Pancreas (tissue), 10 donors: ENCODE measurements around the gene PDE8A. TPM values are rescaled to one million over a fixed set of nuclear protein-coding genes. Genes with fewer than 3 reads are reported as not detected.
"Not testable (repeated sequence)": the region's sequence is repeated elsewhere in the genome, so short reads cannot be mapped to it uniquely, and the experiment has no call there.

ENCODE experiments used
- ATAC-seq, 4 donors: fragments of 200-7000 bp; cut with Tn5 transposase; one replicate each; pipeline versions ENCODE4 v1.8.0 to v1.9.1; 2020; ENCODE audit warnings: mild to moderate bottlenecking in 4 of 4, moderate library complexity in 4 of 4
- DNase-seq, 6 donors: peaks; one replicate each; pipeline ENCODE4 v3.0.0-alpha.2; 2020
- FAIRE-seq: peaks from 2 replicates; lab custom pipeline; 2012; peaks lifted over from hg19 to GRCh38; lab: Jason Lieb, UNC
- H3K27ac ChIP-seq, 4 donors: fragments of 200-600 bp; sonication (generic); 1 replicate in 3 of 4; 2 replicates in 1 of 4; pipeline versions ENCODE4 v1.5.0 to v1.8.0; 2020
- H3K27me3 ChIP-seq, 4 donors: fragments of 200-600 bp; one replicate each; pipeline ENCODE4 v1.8.0; 2021
- H3K36me3 ChIP-seq, 3 donors: fragments of 200-600 bp; sonication (generic) in 1 of 3; one replicate each; pipeline versions ENCODE4 v1.5.0 to v1.8.0; 2020 to 2021
- H3K4me1 ChIP-seq, 3 donors: fragments of 200-600 bp; one replicate each; pipeline ENCODE4 v1.8.0; 2021
- H3K4me3 ChIP-seq, 4 donors: fragments of 200-600 bp; sonication (generic) in 2 of 4; one replicate each; pipeline versions ENCODE4 v1.5.0 to v1.8.0; 2020 to 2021
- H3K9me3 ChIP-seq, 4 donors: fragments of 200-600 bp; one replicate each; pipeline ENCODE4 v1.8.0; 2021
- CTCF ChIP-seq, 4 donors: fragments of 200-600 bp; sonication (generic) in 3 of 4; IDR thresholded peaks; one replicate each; pipeline versions ENCODE4 v1.5.0 to v1.8.0; 2021; ENCODE audit warnings: antibody characterized with exemption in 4 of 4
- WGBS, 2 donors: extraction: QIAGEN DNeasy Blood & Tissue Kit; methylation state at CpG; one replicate each; pipeline ENCODE4 v1.1.7; 2013; 5-methylcytosine and 5-hydroxymethylcytosine counted together
- intact Hi-C, 3 donors: fragments of 100-400 bp; cut with DNase I; formaldehyde crosslinking; loops; one replicate each; pipeline versions ENCODE4 v1.11.1 to v1.14.2; 2022
- polyA plus RNA-seq, 2 donors: library from polyadenylated mRNA; stranded (reverse); fragments of 200-250 nt; gene quantifications; one replicate each; pipeline ENCODE4 v1.2.3, GENCODE V29; 2013
- total RNA-seq, 6 donors: library from RNA; stranded (reverse); fragmentation: NEBNext Ultra II Directional in 4 of 6; extraction: Animal tissue kit (Norgen Biotek cat#: 25700) in 4 of 6; gene quantifications; one replicate each; pipeline versions ENCODE4 v1.2.1 to v1.2.4, GENCODE V29; 2021 to 2023
- donor health status: healthy with polysubstance abuse.
- donor health status: DM: no; HTN: no; CAD: no; lungs with moderate emphysema.
- donor health status: DM: no; HTN: no; CAD: no.
- donor health status: control.
- donor health status: control.
- donor health status: Bipolar disorder and iron deficiency.
- donor health status: DM: yes; HTN: yes; CAD: no.
- donor health status: DM: no; HTN: no; CAD: no.
- donor health status: DM: no; HTN: no; CAD: no.
- donor health status: DM: yes; HTN: yes; CAD: no.

Gene PDE8A
- total and polyA plus RNA-seq, 8 donors = 14.7 to 31.3 (median 20.7) TPM

- 82 to 92% methylated on average over 6 of the region's 6 CpGs for WGBS, 2 donors
- intact Hi-C loops = no loop called here
- DNase-seq = no peak
- no peak for TF ChIP-seq CTCF (IDR thresholded peaks at IDR 0.05)
- no peaks in the 10 kb centered on the region for H3K9me3 ChIP-seq
- no peaks in the 10 kb centered on the region for H3K4me1 ChIP-seq
- ATAC-seq = no peak
- H3K4me3 ChIP-seq = no peak overlapping the region
- H3K27ac ChIP-seq = no peak overlapping the region
- H3K36me3 ChIP-seq = no peaks in the 10 kb centered on the region
- no peak for FAIRE-seq
- H3K27me3 ChIP-seq = no peaks in the 10 kb centered on the region
Measured at GRCh38 chr15:85172846-85173490, 191.3 kb downstream of the PDE8A start.

- H3K9me3 ChIP-seq, H3K4me3 ChIP-seq, H3K36me3 ChIP-seq, H3K4me1 ChIP-seq, intact Hi-C loops, H3K27ac ChIP-seq, FAIRE-seq, DNase-seq, ATAC-seq, H3K27me3 ChIP-seq: not testable (repeated sequence)
- 58 to 90% methylated on average over 3 of the region's 5 CpGs for whole genome bisulfite sequencing, 2 donors
Measured at GRCh38 chr15:85173630-85174029, 192.0 kb downstream of the PDE8A start.

- Histone ChIP-seq H3K4me1 (no peaks in the 10 kb centered on the region), H3K4me3 (no peak overlapping the region), H3K27me3 (no peaks in the 10 kb centered on the region), H3K27ac (no peak overlapping the region), H3K36me3 (no peaks in the 10 kb centered on the region), H3K9me3 (no peaks in the 10 kb centered on the region)
- intact Hi-C loops = no loop called here
- ATAC-seq = no peak
- no peak for DNase-seq
- FAIRE-seq = no peak
- 88 to 96% methylated on average over 4 of the region's 4 CpGs for WGBS, 2 donors
- TF ChIP-seq CTCF (IDR thresholded peaks at IDR 0.05) = no peak
Measured at GRCh38 chr15:85174521-85174920, 192.9 kb downstream of the PDE8A start.

- H3K4me3 ChIP-seq, H3K27me3 ChIP-seq, FAIRE-seq, H3K27ac ChIP-seq, H3K9me3 ChIP-seq, H3K4me1 ChIP-seq, DNase-seq, H3K36me3 ChIP-seq, intact Hi-C loops: not testable (repeated sequence)
- peak in 3 of 4 donors; percentile 47 to 59 (median 47) for ATAC-seq
- 67 to 68% methylated on average over 8 of the region's 8 CpGs for whole genome bisulfite sequencing, 2 donors
Measured at GRCh38 chr15:85177042-85177515, 195.4 kb downstream of the PDE8A start.

- Histone ChIP-seq H3K36me3 (no peaks in the 10 kb centered on the region), H3K9me3 (no peaks in the 10 kb centered on the region), H3K4me3 (no peak overlapping the region), H3K4me1 (no peaks in the 10 kb centered on the region), H3K27ac (no peak overlapping the region), H3K27me3 (no peaks in the 10 kb centered on the region)
- intact Hi-C loops = no loop called here
- DNase-seq (no peak), ATAC-seq (no peak), FAIRE-seq (no peak)
- no peak for TF ChIP-seq CTCF (IDR thresholded peaks at IDR 0.05)
- 91 to 95% methylated on average over 4 of the region's 4 CpGs for WGBS, 2 donors
Measured at GRCh38 chr15:85178308-85178707, 196.7 kb downstream of the PDE8A start.

- FAIRE-seq = no peak
Measured at GRCh38 chr15:85179700-85180099, 198.0 kb downstream of the PDE8A start.

GRCh38 chr15:85185350-85185749 is 203.7 kb downstream of the PDE8A start:
- ATAC-seq, DNase-seq: not testable (repeated sequence)

More at GRCh38 chr15:85179700-85180099, 198.0 kb downstream of the PDE8A start:
- no peak for ATAC-seq
- intact Hi-C loops = no loop called here
- Histone ChIP-seq H3K36me3 (no peaks in the 10 kb centered on the region), H3K4me1 (no peaks in the 10 kb centered on the region), H3K27me3 (no peaks in the 10 kb centered on the region), H3K4me3 (no peak overlapping the region), H3K9me3 (no peaks in the 10 kb centered on the region), H3K27ac (no peak overlapping the region)
- TF ChIP-seq CTCF (IDR thresholded peaks at IDR 0.05) = no peak
- WGBS, 2 donors = 37 to 51% methylated on average over 3 of the region's 3 CpGs
- no peak for DNase-seq

GRCh38 chr15:85188171-85188577 is 206.5 kb downstream of the PDE8A start:
- H3K4me1 ChIP-seq, ATAC-seq, H3K36me3 ChIP-seq, H3K4me3 ChIP-seq, H3K9me3 ChIP-seq, DNase-seq, H3K27me3 ChIP-seq, H3K27ac ChIP-seq, FAIRE-seq, intact Hi-C loops: not testable (repeated sequence)
- WGBS, 2 donors = 89 to 95% methylated on average over 3 of the region's 3 CpGs

More at GRCh38 chr15:85185350-85185749, 203.7 kb downstream of the PDE8A start:
- FAIRE-seq, H3K27me3 ChIP-seq, H3K4me1 ChIP-seq, H3K27ac ChIP-seq, H3K9me3 ChIP-seq, H3K36me3 ChIP-seq, H3K4me3 ChIP-seq, intact Hi-C loops: not testable (repeated sequence)
- WGBS, 2 donors = 56 to 83% methylated on average over 11 of the region's 11 CpGs
